Measurements from ENCODE around the gene CABLES2. TPM values are rescaled to one million over a fixed set of nuclear protein-coding genes. Genes with fewer than 3 reads are reported as not detected.

CABLES2 gene
- total and polyA plus RNA-seq, 9 of the 15 experiments (the other 6 are each of a cell fraction or from before 2014, with no cell fraction given): 0.46 to 4.2 (median 1.6) TPM

- TF ChIP-seq ZNF146 (CRISPR knock-in tag; IDR thresholded peaks at IDR 0.05; ENCODE audit: unreplicated experiment): no peak
- TF ChIP-seq ZNF445 (CRISPR knock-in tag; IDR thresholded peaks at IDR 0.05; ENCODE audit: low read depth): no peak
- TF ChIP-seq ZNF830 (CRISPR knock-in tag; IDR thresholded peaks at IDR 0.05): no peak
- TF ChIP-seq ZNF584 (CRISPR knock-in tag; IDR thresholded peaks at IDR 0.05; ENCODE audit: low read depth): no peak
- TF ChIP-seq, protein P1, sequence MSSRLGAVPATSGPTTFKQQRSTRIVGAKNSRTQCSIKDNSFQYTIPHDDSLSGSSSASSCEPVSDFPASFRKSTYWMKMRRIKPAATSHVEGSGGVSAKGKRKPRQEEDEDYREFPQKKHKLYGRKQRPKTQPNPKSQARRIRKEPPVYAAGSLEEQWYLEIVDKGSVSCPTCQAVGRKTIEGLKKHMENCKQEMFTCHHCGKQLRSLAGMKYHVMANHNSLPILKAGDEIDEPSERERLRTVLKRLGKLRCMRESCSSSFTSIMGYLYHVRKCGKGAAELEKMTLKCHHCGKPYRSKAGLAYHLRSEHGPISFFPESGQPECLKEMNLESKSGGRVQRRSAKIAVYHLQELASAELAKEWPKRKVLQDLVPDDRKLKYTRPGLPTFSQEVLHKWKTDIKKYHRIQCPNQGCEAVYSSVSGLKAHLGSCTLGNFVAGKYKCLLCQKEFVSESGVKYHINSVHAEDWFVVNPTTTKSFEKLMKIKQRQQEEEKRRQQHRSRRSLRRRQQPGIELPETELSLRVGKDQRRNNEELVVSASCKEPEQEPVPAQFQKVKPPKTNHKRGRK (tag; IDR thresholded peaks at IDR 0.05): no peak
- TF ChIP-seq, protein P2, sequence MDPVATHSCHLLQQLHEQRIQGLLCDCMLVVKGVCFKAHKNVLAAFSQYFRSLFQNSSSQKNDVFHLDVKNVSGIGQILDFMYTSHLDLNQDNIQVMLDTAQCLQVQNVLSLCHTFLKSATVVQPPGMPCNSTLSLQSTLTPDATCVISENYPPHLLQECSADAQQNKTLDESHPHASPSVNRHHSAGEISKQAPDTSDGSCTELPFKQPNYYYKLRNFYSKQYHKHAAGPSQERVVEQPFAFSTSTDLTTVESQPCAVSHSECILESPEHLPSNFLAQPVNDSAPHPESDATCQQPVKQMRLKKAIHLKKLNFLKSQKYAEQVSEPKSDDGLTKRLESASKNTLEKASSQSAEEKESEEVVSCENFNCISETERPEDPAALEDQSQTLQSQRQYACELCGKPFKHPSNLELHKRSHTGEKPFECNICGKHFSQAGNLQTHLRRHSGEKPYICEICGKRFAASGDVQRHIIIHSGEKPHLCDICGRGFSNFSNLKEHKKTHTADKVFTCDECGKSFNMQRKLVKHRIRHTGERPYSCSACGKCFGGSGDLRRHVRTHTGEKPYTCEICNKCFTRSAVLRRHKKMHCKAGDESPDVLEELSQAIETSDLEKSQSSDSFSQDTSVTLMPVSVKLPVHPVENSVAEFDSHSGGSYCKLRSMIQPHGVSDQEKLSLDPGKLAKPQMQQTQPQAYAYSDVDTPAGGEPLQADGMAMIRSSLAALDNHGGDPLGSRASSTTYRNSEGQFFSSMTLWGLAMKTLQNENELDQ (CRISPR knock-in tag; IDR thresholded peaks at IDR 0.05; ENCODE audit: borderline replicate concordance): no peak
- no peak for TF ChIP-seq CHCHD3 (CRISPR knock-in tag; IDR thresholded peaks at IDR 0.05)
- TF ChIP-seq, protein P3, sequence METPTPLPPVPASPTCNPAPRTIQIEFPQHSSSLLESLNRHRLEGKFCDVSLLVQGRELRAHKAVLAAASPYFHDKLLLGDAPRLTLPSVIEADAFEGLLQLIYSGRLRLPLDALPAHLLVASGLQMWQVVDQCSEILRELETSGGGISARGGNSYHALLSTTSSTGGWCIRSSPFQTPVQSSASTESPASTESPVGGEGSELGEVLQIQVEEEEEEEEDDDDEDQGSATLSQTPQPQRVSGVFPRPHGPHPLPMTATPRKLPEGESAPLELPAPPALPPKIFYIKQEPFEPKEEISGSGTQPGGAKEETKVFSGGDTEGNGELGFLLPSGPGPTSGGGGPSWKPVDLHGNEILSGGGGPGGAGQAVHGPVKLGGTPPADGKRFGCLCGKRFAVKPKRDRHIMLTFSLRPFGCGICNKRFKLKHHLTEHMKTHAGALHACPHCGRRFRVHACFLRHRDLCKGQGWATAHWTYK (CRISPR knock-in tag; IDR thresholded peaks at IDR 0.05): no peak
- TF ChIP-seq PRDM10 (IDR thresholded peaks at IDR 0.05; ENCODE audit: partially characterized antibody): no peak
- peak; percentile 88 for TF ChIP-seq CXXC5 (CRISPR knock-in tag; IDR thresholded peaks at IDR 0.05)
- no peak for TF ChIP-seq ZNF277 (CRISPR knock-in tag; IDR thresholded peaks at IDR 0.05; ENCODE audit: borderline replicate concordance)
- peak; percentile 82; the same call in 1 of the 2 replicates for TF ChIP-seq CBX1 (IDR thresholded peaks at IDR 0.05; ENCODE audit: low read depth)
- TF ChIP-seq ZNF668 (CRISPR knock-in tag; IDR thresholded peaks at IDR 0.05): no peak
These were observed 20.5 kb downstream of the CABLES2 start, which contains the start of gene RPS21 (continued) for GRCh38 chr20:62386383-62387218.

Data from K562 (cell line).